Midbrain (tissue), 1 donor: ENCODE measurements around the gene VSIG10L.

Experiments
- DNase-seq: peaks from one replicate; lab custom pipeline; 2025; lab: John Stamatoyannopoulos, UW

The VSIG10L gene

GRCh38 chr19:51365211-51365964 lies 23.4 kb upstream of the VSIG10L start:
- peak; percentile 50 for DNase-seq

- DNase-seq: peak; percentile 14
Observed at GRCh38 chr19:51364200-51365106, 22.5 kb upstream of the VSIG10L start.

- no peak for DNase-seq
Observed at GRCh38 chr19:51361239-51361638, 19.3 kb upstream of the VSIG10L start.

GRCh38 chr19:51359294-51359693 lies 17.4 kb upstream of the VSIG10L start:
- no peak for DNase-seq

GRCh38 chr19:51357952-51358351 lies 16.0 kb upstream of the VSIG10L start:
- no peak for DNase-seq

GRCh38 chr19:51356159-51356801 lies 14.3 kb upstream of the VSIG10L start:
- DNase-seq: no peak

GRCh38 chr19:51354742-51355148 lies 12.8 kb upstream of the VSIG10L start:
- DNase-seq: peak; percentile 76

GRCh38 chr19:51354103-51354741 lies 12.3 kb upstream of the VSIG10L start:
- DNase-seq: no peak

- no peak for DNase-seq
Observed at GRCh38 chr19:51352783-51353360, 10.9 kb upstream of the VSIG10L start.

GRCh38 chr19:51351266-51351990 lies 9.5 kb upstream of the VSIG10L start:
- DNase-seq: no peak

- DNase-seq: no peak
Observed at GRCh38 chr19:51347209-51347928, 5.4 kb upstream of the VSIG10L start.

- DNase-seq: no peak
Observed at GRCh38 chr19:51346742-51347141, 4.8 kb upstream of the VSIG10L start.

- DNase-seq: no peak
Observed at GRCh38 chr19:51345076-51345620, 3.2 kb upstream of the VSIG10L start.

- DNase-seq: no peak
Observed at GRCh38 chr19:51342631-51343569, 961 bp upstream of the VSIG10L start.

GRCh38 chr19:51341066-51341465 lies 873 bp downstream of the VSIG10L start:
- DNase-seq: no peak

GRCh38 chr19:51339687-51340656 lies 2.0 kb downstream of the VSIG10L start:
- peak; percentile 82 for DNase-seq

GRCh38 chr19:51339313-51339686 lies 2.6 kb downstream of the VSIG10L start:
- DNase-seq: no peak
